ENCODE data around the gene PDGFRB.

PDGFRB gene

DNA sequence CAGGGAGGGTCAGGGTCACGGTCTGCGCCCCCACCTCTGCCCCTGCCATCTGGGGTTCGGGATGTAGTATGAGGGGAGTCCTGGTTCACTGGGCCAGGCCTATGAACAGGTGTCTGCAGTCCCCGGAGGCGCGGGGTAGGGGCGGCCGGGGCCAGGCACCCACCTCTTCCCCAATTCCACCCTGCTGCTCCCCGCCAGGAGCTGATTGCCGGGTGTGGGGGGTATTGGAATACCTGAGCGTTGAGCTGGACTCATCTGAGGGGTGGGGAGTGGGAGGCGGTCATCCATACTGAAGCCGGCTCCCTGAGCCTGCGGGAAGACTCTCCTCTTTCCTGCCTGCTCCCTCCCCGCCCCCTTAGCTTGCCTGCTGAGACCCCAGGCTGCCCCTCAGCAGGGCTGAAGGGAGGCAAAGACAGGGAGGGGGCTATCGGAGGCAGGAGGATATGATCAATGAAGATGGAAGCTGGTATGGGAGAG is 34.9 kb upstream of the PDGFRB start:
- Histone ChIP-seq H3K27ac (ENCODE audit: insufficient read depth, low read depth, low read length, poor library complexity, severe bottlenecking) (no peak overlapping the region), H3K27me3 (ENCODE audit: control insufficient read depth, insufficient read depth, low read length, poor library complexity, severe bottlenecking) (peaks cover 70% of the 10 kb centered on the region), H3K4me3 (ENCODE audit: insufficient read depth, low read depth, low read length) (peak overlapping the region; percentile 10), H3K36me3 (ENCODE audit: control insufficient read depth, insufficient read depth, low read length) (no peaks in the 10 kb centered on the region), H3K4me1 (ENCODE audit: control insufficient read depth, insufficient read depth, low read length) (peaks cover 18% of the 10 kb centered on the region), H3K9me3 (ENCODE audit: control insufficient read depth, low read length) (no peaks in the 10 kb centered on the region)
- WGBS, 2 experiments, result 14 to 16% methylated on average over 15 to 16 of the region's 16 CpGs

GRCh38 chr5:150189728-150190502 is 34.3 kb upstream of the PDGFRB start, which contains the start of gene SLC6A7:
Gene SLC6A7, plus strand, starts transcription at chr5:150190062. Its CDS starts 266 bp downstream, at chr5:150190328.
- Histone ChIP-seq H3K27me3 (ENCODE audit: control insufficient read depth, insufficient read depth, low read length, poor library complexity, severe bottlenecking) (peaks cover 71% of the 10 kb centered on the region), H3K36me3 (ENCODE audit: control insufficient read depth, insufficient read depth, low read length) (no peaks in the 10 kb centered on the region)

DNA sequence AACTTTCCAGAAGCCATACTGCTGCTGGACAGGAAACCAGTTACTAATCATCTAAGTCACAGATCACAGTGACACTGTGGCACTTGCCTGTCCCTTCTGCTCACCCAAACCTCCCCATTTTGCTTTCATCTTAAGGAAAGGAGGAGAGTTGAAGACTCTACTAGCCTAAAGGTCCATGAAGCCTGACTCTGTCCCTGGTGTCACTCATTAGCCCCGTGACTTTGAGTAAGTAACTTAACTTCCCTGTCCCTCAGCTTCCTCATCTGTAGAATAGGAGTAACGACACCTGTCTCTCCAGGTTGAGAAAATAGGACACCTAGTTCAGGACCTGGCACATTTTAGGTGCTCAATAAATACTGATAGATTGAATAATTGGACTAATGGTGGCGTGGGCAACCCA is 33.7 kb upstream of the PDGFRB start:
- H3K36me3 ChIP-seq (ENCODE audit: control insufficient read depth, insufficient read depth, low read length), result no peaks in the 10 kb centered on the region
- no peaks in the 10 kb centered on the region for H3K9me3 ChIP-seq (ENCODE audit: control insufficient read depth, low read length)
- H3K27me3 ChIP-seq (ENCODE audit: control insufficient read depth, insufficient read depth, low read length, poor library complexity, severe bottlenecking), result peaks cover 71% of the 10 kb centered on the region
- no peak overlapping the region for H3K27ac ChIP-seq (ENCODE audit: insufficient read depth, low read depth, low read length, poor library complexity, severe bottlenecking)
- H3K4me3 ChIP-seq (ENCODE audit: insufficient read depth, low read depth, low read length), result no peak overlapping the region
- H3K4me1 ChIP-seq (ENCODE audit: control insufficient read depth, insufficient read depth, low read length), result peaks cover 24% of the 10 kb centered on the region
- WGBS, 2 experiments, result 82 to 83% methylated on average over 3 of the region's 3 CpGs

More at GRCh38 chr5:150189728-150190502, 34.3 kb upstream of the PDGFRB start, which contains the start of gene SLC6A7:
- peak within 1 kb of the TSS; percentile 10 for H3K4me3 ChIP-seq (ENCODE audit: insufficient read depth, low read depth, low read length)
- 4 to 5% methylated on average over 58 of the region's 58 CpGs for WGBS, 2 experiments
- H3K4me1 ChIP-seq (ENCODE audit: control insufficient read depth, insufficient read depth, low read length), result peaks cover 24% of the 10 kb centered on the region
- no peaks in the 10 kb centered on the region for H3K9me3 ChIP-seq (ENCODE audit: control insufficient read depth, low read length)
- H3K27ac ChIP-seq (ENCODE audit: insufficient read depth, low read depth, low read length, poor library complexity, severe bottlenecking), result no peak within 1 kb of the TSS

DNA sequence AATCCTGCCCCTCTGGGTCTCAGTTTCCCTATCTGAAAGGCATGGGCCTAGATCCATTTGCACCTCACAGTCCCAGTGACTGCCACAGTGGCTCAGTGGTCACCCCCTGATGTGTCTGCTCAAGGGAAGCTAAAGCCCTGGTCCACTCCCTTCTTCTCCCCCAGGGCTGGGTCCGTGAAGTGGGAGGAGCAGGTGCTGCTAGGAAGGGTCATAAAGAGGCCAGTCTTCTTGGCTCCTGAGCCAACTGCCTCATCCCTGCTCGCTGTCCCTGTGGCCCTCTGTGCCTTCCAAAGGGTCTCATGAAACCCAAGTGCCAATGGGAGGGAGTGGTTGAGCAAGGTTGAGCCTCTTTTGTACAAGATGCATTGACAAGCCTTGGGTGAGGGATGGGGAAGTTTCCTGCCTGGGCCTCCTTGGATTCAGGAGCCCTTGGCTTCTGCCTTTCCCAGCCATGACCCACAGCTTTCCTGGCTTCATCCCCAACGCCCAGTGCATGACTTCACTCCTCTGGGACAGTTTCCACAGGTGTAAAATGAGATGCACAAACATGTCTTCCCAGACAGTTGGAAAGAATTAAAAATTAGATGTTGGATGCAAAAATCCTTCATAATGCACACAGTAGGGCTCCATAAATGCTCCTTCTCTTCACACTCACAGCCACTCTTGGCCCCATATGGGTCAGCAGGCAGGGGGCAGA is 32.6 kb upstream of the PDGFRB start:
- Histone ChIP-seq H3K27me3 (ENCODE audit: control insufficient read depth, insufficient read depth, low read length, poor library complexity, severe bottlenecking) (peaks cover 71% of the 10 kb centered on the region), H3K36me3 (ENCODE audit: control insufficient read depth, insufficient read depth, low read length) (no peaks in the 10 kb centered on the region), H3K9me3 (ENCODE audit: control insufficient read depth, low read length) (no peaks in the 10 kb centered on the region), H3K4me1 (ENCODE audit: control insufficient read depth, insufficient read depth, low read length) (peaks cover 24% of the 10 kb centered on the region), H3K27ac (ENCODE audit: insufficient read depth, low read depth, low read length, poor library complexity, severe bottlenecking) (no peak overlapping the region), H3K4me3 (ENCODE audit: insufficient read depth, low read depth, low read length) (no peak overlapping the region)
- 76 to 77% methylated on average over 3 of the region's 3 CpGs for WGBS, 2 experiments

DNA sequence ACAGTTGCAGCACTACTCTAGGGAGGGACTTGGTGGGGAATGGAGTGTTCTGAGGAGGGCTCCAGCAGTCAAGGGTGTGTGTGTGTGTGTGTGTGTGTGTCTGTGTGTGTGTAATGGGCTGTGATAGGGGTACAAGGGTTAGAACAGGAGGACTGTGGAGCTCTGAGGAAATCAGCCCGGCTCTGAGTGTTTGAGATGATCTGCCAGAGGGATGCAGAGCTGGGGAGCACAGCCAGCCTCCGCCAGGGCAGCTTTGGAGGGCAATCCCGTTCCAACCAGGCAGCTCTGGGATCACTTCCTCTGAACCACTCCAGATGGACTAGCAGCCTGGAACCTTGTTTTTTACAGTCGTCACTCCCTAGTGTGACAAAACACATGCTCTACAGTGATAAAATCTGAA is 31.3 kb upstream of the PDGFRB start:
- Histone ChIP-seq H3K4me1 (ENCODE audit: control insufficient read depth, insufficient read depth, low read length) (peaks cover 24% of the 10 kb centered on the region), H3K4me3 (ENCODE audit: insufficient read depth, low read depth, low read length) (no peak overlapping the region), H3K36me3 (ENCODE audit: control insufficient read depth, insufficient read depth, low read length) (no peaks in the 10 kb centered on the region), H3K27ac (ENCODE audit: insufficient read depth, low read depth, low read length, poor library complexity, severe bottlenecking) (no peak overlapping the region), H3K9me3 (ENCODE audit: control insufficient read depth, low read length) (no peaks in the 10 kb centered on the region), H3K27me3 (ENCODE audit: control insufficient read depth, insufficient read depth, low read length, poor library complexity, severe bottlenecking) (peaks cover 64% of the 10 kb centered on the region)
- WGBS, 2 experiments, result 84 to 87% methylated on average over 4 of the region's 4 CpGs

DNA sequence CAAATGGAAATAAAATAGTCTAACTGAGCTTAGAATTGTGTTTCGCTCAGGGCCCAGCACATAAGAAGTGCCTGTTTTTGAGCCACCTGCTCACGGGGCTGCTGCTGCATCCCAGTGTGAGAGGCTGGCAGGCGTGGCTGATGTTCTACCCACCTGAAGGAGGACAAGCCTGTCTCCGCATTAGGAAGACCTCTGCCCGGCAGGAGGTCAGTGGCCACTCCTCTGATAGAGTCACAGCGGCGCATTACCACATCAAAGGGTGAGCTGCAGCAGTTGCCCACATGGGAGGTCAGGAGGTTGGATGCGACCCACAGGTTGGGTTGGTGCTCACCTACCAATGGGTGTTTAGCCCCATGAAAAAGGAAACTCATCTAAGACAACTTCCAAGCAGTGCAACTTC is 30.5 kb upstream of the PDGFRB start:
- peaks cover 57% of the 10 kb centered on the region for H3K27me3 ChIP-seq (ENCODE audit: control insufficient read depth, insufficient read depth, low read length, poor library complexity, severe bottlenecking)
- 50 to 53% methylated on average over 8 of the region's 8 CpGs for whole genome bisulfite sequencing, 2 experiments
- H3K4me3 ChIP-seq (ENCODE audit: insufficient read depth, low read depth, low read length), result no peak overlapping the region
- peaks cover 24% of the 10 kb centered on the region for H3K4me1 ChIP-seq (ENCODE audit: control insufficient read depth, insufficient read depth, low read length)
- H3K9me3 ChIP-seq (ENCODE audit: control insufficient read depth, low read length), result no peaks in the 10 kb centered on the region
- no peak overlapping the region for H3K27ac ChIP-seq (ENCODE audit: insufficient read depth, low read depth, low read length, poor library complexity, severe bottlenecking)
- H3K36me3 ChIP-seq (ENCODE audit: control insufficient read depth, insufficient read depth, low read length), result no peaks in the 10 kb centered on the region

GRCh38 chr5:150184990-150185912 is 29.6 kb upstream of the PDGFRB start:
- Histone ChIP-seq H3K36me3 (ENCODE audit: control insufficient read depth, insufficient read depth, low read length) (no peaks in the 10 kb centered on the region), H3K4me3 (ENCODE audit: insufficient read depth, low read depth, low read length) (no peak overlapping the region), H3K4me1 (ENCODE audit: control insufficient read depth, insufficient read depth, low read length) (peaks cover 16% of the 10 kb centered on the region), H3K27ac (ENCODE audit: insufficient read depth, low read depth, low read length, poor library complexity, severe bottlenecking) (no peak overlapping the region), H3K27me3 (ENCODE audit: control insufficient read depth, insufficient read depth, low read length, poor library complexity, severe bottlenecking) (peaks cover 48% of the 10 kb centered on the region), H3K9me3 (ENCODE audit: control insufficient read depth, low read length) (no peaks in the 10 kb centered on the region)
- 71 to 72% methylated on average over 12 of the region's 12 CpGs for WGBS, 2 experiments

DNA sequence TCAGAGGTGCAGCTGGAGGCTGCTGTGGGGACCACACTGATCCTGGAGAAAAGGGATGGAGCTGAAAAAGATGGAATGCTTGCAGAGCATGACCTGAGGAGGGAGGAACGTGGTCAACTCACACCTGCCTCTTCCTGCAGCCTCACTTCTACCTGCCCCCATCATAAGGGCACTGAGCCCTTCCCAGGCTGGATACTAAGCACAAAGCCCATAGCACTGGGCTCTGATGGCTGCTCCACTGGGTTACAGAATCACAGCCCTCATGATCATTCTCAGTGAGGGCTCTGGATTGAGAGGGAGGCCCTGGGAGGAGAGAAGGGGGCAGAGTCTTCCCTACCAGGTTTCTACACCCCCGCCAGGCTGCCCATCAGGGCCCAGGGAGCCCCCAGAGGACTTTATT is 28.4 kb upstream of the PDGFRB start:
- H3K4me3 ChIP-seq (ENCODE audit: insufficient read depth, low read depth, low read length), result no peak overlapping the region
- no peaks in the 10 kb centered on the region for H3K36me3 ChIP-seq (ENCODE audit: control insufficient read depth, insufficient read depth, low read length)
- 75 to 83% methylated on average over 2 of the region's 2 CpGs for WGBS, 2 experiments
- peaks cover 35% of the 10 kb centered on the region for H3K27me3 ChIP-seq (ENCODE audit: control insufficient read depth, insufficient read depth, low read length, poor library complexity, severe bottlenecking)
- H3K27ac ChIP-seq (ENCODE audit: insufficient read depth, low read depth, low read length, poor library complexity, severe bottlenecking), result no peak overlapping the region
- H3K4me1 ChIP-seq (ENCODE audit: control insufficient read depth, insufficient read depth, low read length), result peaks cover 11% of the 10 kb centered on the region
- H3K9me3 ChIP-seq (ENCODE audit: control insufficient read depth, low read length), result no peaks in the 10 kb centered on the region

DNA sequence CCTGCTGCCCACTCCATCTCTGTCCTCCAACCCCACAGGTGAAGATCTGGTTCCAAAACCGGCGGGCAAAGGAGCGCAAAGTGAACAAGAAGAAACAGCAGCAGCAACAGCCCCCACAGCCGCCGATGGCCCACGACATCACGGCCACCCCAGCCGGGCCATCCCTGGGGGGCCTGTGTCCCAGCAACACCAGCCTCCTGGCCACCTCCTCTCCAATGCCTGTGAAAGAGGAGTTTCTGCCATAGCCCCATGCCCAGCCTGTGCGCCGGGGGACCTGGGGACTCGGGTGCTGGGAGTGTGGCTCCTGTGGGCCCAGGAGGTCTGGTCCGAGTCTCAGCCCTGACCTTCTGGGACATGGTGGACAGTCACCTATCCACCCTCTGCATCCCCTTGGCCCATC is 27.8 kb upstream of the PDGFRB start:
- 94% methylated on average over 12 of the region's 12 CpGs for WGBS, 2 experiments
- H3K27ac ChIP-seq (ENCODE audit: insufficient read depth, low read depth, low read length, poor library complexity, severe bottlenecking), result no peak overlapping the region

More for the DNA sequence above, 27.8 kb upstream of the PDGFRB start:
- H3K4me1 ChIP-seq (ENCODE audit: control insufficient read depth, insufficient read depth, low read length), result peaks cover 11% of the 10 kb centered on the region
- H3K27me3 ChIP-seq (ENCODE audit: control insufficient read depth, insufficient read depth, low read length, poor library complexity, severe bottlenecking), result peaks cover 30% of the 10 kb centered on the region
- H3K36me3 ChIP-seq (ENCODE audit: control insufficient read depth, insufficient read depth, low read length), result no peaks in the 10 kb centered on the region
- no peaks in the 10 kb centered on the region for H3K9me3 ChIP-seq (ENCODE audit: control insufficient read depth, low read length)
- no peak overlapping the region for H3K4me3 ChIP-seq (ENCODE audit: insufficient read depth, low read depth, low read length)

All from ectodermal cell (in vitro differentiated cells).